Panc1 (cell line): ENCODE measurements around the gene ITSN2. TPM values are rescaled to one million over a fixed set of nuclear protein-coding genes. Genes with fewer than 3 reads are reported as not detected.

Experiments used
- ATAC-seq: fragments of 200-7000 bp; cut with Tn5 transposase; 2 replicates; pipeline ENCODE4 v1.9.1; 2020; ENCODE audit warnings: mild to moderate bottlenecking, moderate library complexity
- BruUV-seq: library from RNA; stranded (reverse); fragments of 400-500 nt; replicated peaks from 2 replicates; lab custom pipeline; 2021; lab: Mats Ljungman, UMichigan
- CTCF ChIA-PET: fragments of 300-600 bp; sonication (Branson Sonifier 250); formaldehyde crosslinking; loops from one replicate; lab custom pipeline; 2022; ENCODE audit warnings: antibody characterized with exemption; lab: Charles Lee
- POLR2A ChIA-PET: fragments of 300-600 bp; sonication (Branson Sonifier 250); formaldehyde crosslinking; loops from one replicate; lab custom pipeline; 2022; ENCODE audit warnings: antibody characterized with exemption; lab: Charles Lee
- DNase-seq: peaks from one replicate; pipeline ENCODE4 v3.0.0-alpha.2; 2010; ENCODE audit warnings: low read depth, low spot score
- H3K27ac ChIP-seq: 2 replicates; pipeline ENCODE4 v1.5.1; 2011; ENCODE audit warnings: mild to moderate bottlenecking, low read length, inconsistent platforms
- H3K27me3 ChIP-seq: fragments of 200-500 bp; sonication (Bioruptor generic); 2 replicates; pipeline ENCODE4 v1.6.0; 2014; ENCODE audit warnings: low read length, inconsistent platforms; ENCODE audit not compliant: control insufficient read depth, insufficient read depth
- H3K36me3 ChIP-seq: fragments of 200-500 bp; sonication (Bioruptor generic); 2 replicates; pipeline ENCODE4 v1.5.1; 2014; ENCODE audit warnings: inconsistent platforms, mild to moderate bottlenecking, low read length, moderate library complexity; ENCODE audit not compliant: control insufficient read depth, insufficient read depth
- H3K4me1 ChIP-seq: 2 replicates; pipeline ENCODE4 v1.5.1; 2011; ENCODE audit warnings: inconsistent platforms, mild to moderate bottlenecking, low read length, moderate library complexity; ENCODE audit not compliant: control insufficient read depth, insufficient read depth
- H3K4me3 ChIP-seq, 2 experiments: 2 replicates each; pipeline ENCODE4 v1.5.1; 2011 to 2012; ENCODE audit warnings: low read depth in 2 of 2, low read length in 2 of 2, mild to moderate bottlenecking in 2 of 2, inconsistent platforms in 1 of 2, moderate library complexity in 1 of 2
- H3K9me3 ChIP-seq: fragments of 200-500 bp; sonication (Bioruptor generic); 2 replicates; pipeline ENCODE4 v1.5.1; 2014; ENCODE audit warnings: low read depth, mild to moderate bottlenecking, inconsistent platforms, low read length, moderate library complexity; ENCODE audit not compliant: control insufficient read depth, insufficient read depth
- POLR2AphosphoS5 ChIP-seq: IDR thresholded peaks from 2 replicates; pipeline ENCODE4 v1.6.1; 2012; ENCODE audit warnings: mild to moderate bottlenecking, low read depth, low read length, moderate library complexity
- SIN3A ChIP-seq: IDR thresholded peaks from 2 replicates; pipeline ENCODE4 v1.6.1; 2012; ENCODE audit warnings: low read depth, mild to moderate bottlenecking, low read length, moderate library complexity, borderline replicate concordance; ENCODE audit not compliant: insufficient read depth
- TCF7L2 ChIP-seq: IDR thresholded peaks from 2 replicates; pipeline ENCODE4 v1.6.1; 2011; ENCODE audit warnings: mild to moderate bottlenecking, low read depth, low read length, inconsistent platforms
- in situ Hi-C: cut with HindIII; loops from 2 replicates; pipeline ENCODE4 v1.10.0; 2016; ENCODE audit warnings: low sequenced_read_pairs, low pct_unique_long_range_greater_than_20kb
- intact Hi-C: fragments of 100-400 bp; cut with micrococcal nuclease; formaldehyde crosslinking; loops from one replicate; pipeline ENCODE4 v1.10.0; 2022; ENCODE audit not compliant: unreplicated experiment
- total RNA-seq: library from RNA; stranded (reverse); gene quantifications from one replicate; pipeline ENCODE4 v1.2.1, GENCODE V29; 2021; ENCODE audit not compliant: unreplicated experiment
- TF ChIP-seq, protein P1 (sequence below): fragments of 450-650 bp; IDR thresholded peaks from 2 replicates; pipeline ENCODE4 v1.5.1; 2017; ENCODE audit warnings: mild to moderate bottlenecking
- TF ChIP-seq, protein P2 (sequence below), 2 experiments: IDR thresholded peaks; 2 replicates each; pipeline ENCODE4 v1.6.1; 2011 to 2012; ENCODE audit warnings: low read depth in 2 of 2, control low read depth in 1 of 2, low read length in 1 of 2, mild to moderate bottlenecking in 1 of 2, moderate library complexity in 1 of 2; ENCODE audit not compliant: insufficient read depth in 1 of 2

Gene ITSN2
- total RNA-seq, 1 experiment from 2014 or later: 57.7 TPM

DNA sequence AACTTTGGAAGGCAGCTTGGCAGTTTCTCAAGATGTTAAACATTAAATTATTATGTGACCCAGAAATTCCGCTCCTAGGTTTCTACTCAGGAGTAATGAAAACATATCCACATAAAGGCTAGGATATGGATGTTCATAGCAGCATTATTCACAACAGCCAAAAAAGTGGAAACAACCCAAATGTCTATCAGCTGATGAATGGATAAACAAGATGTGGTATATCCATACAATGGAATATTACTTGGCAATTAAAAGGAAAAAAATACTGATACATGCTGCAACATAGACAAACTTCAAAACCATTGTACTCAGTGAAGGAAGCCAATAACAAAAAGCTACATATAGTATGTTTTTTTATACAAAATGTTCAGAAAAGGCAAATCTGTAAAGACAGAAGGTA is 197.8 kb downstream of the ITSN2 start:
- H3K4me1 ChIP-seq: no peaks in the 10 kb centered on the region
- ATAC-seq (no peak), DNase-seq (no peak)
- TF ChIP-seq, protein P1, sequence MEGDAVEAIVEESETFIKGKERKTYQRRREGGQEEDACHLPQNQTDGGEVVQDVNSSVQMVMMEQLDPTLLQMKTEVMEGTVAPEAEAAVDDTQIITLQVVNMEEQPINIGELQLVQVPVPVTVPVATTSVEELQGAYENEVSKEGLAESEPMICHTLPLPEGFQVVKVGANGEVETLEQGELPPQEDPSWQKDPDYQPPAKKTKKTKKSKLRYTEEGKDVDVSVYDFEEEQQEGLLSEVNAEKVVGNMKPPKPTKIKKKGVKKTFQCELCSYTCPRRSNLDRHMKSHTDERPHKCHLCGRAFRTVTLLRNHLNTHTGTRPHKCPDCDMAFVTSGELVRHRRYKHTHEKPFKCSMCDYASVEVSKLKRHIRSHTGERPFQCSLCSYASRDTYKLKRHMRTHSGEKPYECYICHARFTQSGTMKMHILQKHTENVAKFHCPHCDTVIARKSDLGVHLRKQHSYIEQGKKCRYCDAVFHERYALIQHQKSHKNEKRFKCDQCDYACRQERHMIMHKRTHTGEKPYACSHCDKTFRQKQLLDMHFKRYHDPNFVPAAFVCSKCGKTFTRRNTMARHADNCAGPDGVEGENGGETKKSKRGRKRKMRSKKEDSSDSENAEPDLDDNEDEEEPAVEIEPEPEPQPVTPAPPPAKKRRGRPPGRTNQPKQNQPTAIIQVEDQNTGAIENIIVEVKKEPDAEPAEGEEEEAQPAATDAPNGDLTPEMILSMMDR: no peak
- TF ChIP-seq POLR2AphosphoS5: no peak
- TF ChIP-seq SIN3A: no peak
- TF ChIP-seq, protein P2, sequence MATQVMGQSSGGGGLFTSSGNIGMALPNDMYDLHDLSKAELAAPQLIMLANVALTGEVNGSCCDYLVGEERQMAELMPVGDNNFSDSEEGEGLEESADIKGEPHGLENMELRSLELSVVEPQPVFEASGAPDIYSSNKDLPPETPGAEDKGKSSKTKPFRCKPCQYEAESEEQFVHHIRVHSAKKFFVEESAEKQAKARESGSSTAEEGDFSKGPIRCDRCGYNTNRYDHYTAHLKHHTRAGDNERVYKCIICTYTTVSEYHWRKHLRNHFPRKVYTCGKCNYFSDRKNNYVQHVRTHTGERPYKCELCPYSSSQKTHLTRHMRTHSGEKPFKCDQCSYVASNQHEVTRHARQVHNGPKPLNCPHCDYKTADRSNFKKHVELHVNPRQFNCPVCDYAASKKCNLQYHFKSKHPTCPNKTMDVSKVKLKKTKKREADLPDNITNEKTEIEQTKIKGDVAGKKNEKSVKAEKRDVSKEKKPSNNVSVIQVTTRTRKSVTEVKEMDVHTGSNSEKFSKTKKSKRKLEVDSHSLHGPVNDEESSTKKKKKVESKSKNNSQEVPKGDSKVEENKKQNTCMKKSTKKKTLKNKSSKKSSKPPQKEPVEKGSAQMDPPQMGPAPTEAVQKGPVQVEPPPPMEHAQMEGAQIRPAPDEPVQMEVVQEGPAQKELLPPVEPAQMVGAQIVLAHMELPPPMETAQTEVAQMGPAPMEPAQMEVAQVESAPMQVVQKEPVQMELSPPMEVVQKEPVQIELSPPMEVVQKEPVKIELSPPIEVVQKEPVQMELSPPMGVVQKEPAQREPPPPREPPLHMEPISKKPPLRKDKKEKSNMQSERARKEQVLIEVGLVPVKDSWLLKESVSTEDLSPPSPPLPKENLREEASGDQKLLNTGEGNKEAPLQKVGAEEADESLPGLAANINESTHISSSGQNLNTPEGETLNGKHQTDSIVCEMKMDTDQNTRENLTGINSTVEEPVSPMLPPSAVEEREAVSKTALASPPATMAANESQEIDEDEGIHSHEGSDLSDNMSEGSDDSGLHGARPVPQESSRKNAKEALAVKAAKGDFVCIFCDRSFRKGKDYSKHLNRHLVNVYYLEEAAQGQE (IDR thresholded peaks at IDR 0.05; ENCODE audit: insufficient read depth in 1 of 2, low read depth in 2 of 2, low read length in 1 of 2): no peak
- no peak for TF ChIP-seq TCF7L2
- ChIA-PET POLR2A (interaction anchor here (0.7 kb wide), 1 partner anchor 265 kb away, joined by 3 read pairs; no protein-coding TSS in a partner anchor), CTCF (no interaction called here)
- H3K36me3 ChIP-seq: no peaks in the 10 kb centered on the region
- no peak overlapping the region for H3K4me3 ChIP-seq
- no TSS peak for BruUV-seq
- intact Hi-C loops: loop anchor here (10.0 kb wide), 1 partner anchor 78 kb away; the partner anchor contains the start of gene TP53I3
- in situ Hi-C loops: no loop called here
- no peaks in the 10 kb centered on the region for H3K27me3 ChIP-seq
- H3K9me3 ChIP-seq: peaks cover 4% of the 10 kb centered on the region; the same call in 1 of the 2 replicates
- H3K27ac ChIP-seq: no peak overlapping the region

GRCh38 chr2:24160761-24161160 is 199.6 kb downstream of the ITSN2 start:
- Histone ChIP-seq H3K27me3 (no peaks in the 10 kb centered on the region), H3K4me3 (no peak overlapping the region), H3K27ac (no peak overlapping the region), H3K4me1 (no peaks in the 10 kb centered on the region), H3K9me3 (peaks cover 4% of the 10 kb centered on the region; the same call in 1 of the 2 replicates), H3K36me3 (no peaks in the 10 kb centered on the region)
- ChIA-PET CTCF (interaction anchor here (0.6 kb wide), 1 partner anchor 336 kb away, joined by 7 read pairs; no protein-coding TSS in a partner anchor), POLR2A (no interaction called here)
- in situ Hi-C loops (no loop called here), intact Hi-C loops (loop anchor here (10.0 kb wide), 1 partner anchor 76 kb away; the partner anchor contains the start of gene TP53I3)
- DNase-seq (no peak), ATAC-seq (no peak)
- BruUV-seq: no TSS peak
- TF ChIP-seq, protein P2 (IDR thresholded peaks at IDR 0.05; ENCODE audit: insufficient read depth in 1 of 2, low read depth in 2 of 2, low read length in 1 of 2): no peak
- no peak for TF ChIP-seq POLR2AphosphoS5
- no peak for TF ChIP-seq SIN3A
- TF ChIP-seq, protein P1: no peak
- no peak for TF ChIP-seq TCF7L2
